A549 treated with CORT108297 at 1 μM for 4 hours (cell line): ENCODE data around the gene DCUN1D4. TPM values are rescaled to one million over a fixed set of nuclear protein-coding genes. Genes with fewer than 3 reads are reported as not detected.

ENCODE experiments used
- total RNA-seq: library from RNA; stranded (reverse); fragments of 200-300 nt; extraction: Qiagen RNA extraction; gene quantifications from 5 replicates; pipeline ENCODE4 v1.2.3, GENCODE V29; 2022

Gene DCUN1D4
- total RNA-seq: 16.6 to 19.1 TPM (median 17.8 TPM) in 5 replicates

DNA sequence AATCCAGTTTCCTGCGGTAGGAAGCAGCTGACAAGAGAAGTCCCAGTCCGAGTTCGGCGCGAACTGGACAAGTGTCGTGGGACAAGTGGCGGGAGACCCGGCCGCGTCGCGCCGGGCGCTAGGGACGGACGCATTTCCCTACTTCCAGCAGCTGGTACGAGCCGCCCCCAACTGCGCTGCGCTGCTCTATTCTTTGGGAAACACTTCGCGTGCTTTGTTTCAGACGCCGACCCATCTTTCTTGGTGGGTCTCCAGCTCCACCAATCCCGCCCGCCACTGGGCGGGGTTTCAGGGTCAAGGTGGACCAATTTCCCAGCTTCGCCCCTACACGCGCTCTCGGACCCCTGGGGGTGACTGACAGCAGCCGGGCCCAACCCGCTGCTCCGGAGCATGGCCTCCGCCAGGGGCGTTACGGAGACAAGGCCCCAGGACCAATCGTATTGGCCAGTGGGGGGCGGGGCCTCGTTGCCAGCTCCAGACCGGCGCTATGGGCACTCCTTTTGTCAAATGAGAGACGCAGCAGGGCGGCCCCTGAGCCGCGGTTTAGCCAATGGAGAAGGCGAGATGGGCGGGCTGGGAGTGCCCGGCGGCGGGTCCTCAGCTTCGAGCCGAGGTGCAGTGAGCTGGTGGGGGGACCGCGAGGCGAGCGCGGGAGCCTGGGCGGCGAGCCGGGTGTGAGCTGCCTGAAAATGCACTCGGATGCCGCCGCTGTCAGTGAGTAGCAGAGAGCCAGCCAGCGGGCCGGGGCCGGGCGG, at the start of gene DCUN1D4:
Gene DCUN1D4, plus strand, starts transcription at position 600 of the 755 bp plus-strand sequence. Its CDS starts 90 bp downstream, at position 690.

Other genes starting within 250 kb of the DCUN1D4 start
- 0.05 to 0.18 TPM (median 0.10 TPM) in 5 replicates for gene LRRC66, start 177.2 kb downstream of the DCUN1D4 start, total RNA-seq
- gene SGCB, start 195.1 kb downstream of the DCUN1D4 start, total RNA-seq: 16.8 to 22.4 TPM (median 18.1 TPM) in 5 replicates
- gene SPATA18, start 208.2 kb downstream of the DCUN1D4 start, total RNA-seq: 3.5 to 5.6 TPM (median 4.3 TPM) in 5 replicates